PC-3 (cell line): ENCODE results near the gene DIP2B.

Source experiments
- EZH2 ChIP-seq: fragments of 300-600 bp; sonication (generic); IDR thresholded peaks from one replicate; pipeline ENCODE4 v1.6.1; 2017; ENCODE audit warnings: antibody characterized with exemption, mild to moderate bottlenecking, low read length; ENCODE audit not compliant: unreplicated experiment
- TF ChIP-seq, protein P1 (sequence below): fragments of 300-600 bp; sonication (generic); conservative IDR thresholded peaks from 2 replicates; pipeline ENCODE4 v1.5.1; 2017; ENCODE audit warnings: antibody characterized with exemption, low read depth, mild to moderate bottlenecking, low read length

DNA sequence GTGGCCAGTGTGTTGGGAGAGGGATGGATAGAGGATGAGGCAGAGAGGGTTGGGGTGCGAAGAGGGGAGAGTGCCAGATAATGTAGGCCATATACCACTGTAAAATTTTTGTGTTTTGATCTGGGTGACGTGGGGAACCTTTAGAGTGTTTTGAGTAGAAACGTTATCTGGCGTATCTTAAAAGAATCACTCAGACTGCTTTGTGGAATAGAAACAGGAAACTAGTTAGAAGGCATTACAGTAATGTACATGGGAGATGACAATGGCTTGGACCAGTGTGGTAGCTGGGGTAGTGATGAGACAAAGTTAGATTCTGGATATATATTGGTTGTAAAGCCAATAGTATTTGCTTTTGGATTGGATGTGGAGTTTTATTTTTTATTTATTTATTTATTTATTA, 279.7 kb downstream of the DIP2B start:
- TF ChIP-seq, protein P1, sequence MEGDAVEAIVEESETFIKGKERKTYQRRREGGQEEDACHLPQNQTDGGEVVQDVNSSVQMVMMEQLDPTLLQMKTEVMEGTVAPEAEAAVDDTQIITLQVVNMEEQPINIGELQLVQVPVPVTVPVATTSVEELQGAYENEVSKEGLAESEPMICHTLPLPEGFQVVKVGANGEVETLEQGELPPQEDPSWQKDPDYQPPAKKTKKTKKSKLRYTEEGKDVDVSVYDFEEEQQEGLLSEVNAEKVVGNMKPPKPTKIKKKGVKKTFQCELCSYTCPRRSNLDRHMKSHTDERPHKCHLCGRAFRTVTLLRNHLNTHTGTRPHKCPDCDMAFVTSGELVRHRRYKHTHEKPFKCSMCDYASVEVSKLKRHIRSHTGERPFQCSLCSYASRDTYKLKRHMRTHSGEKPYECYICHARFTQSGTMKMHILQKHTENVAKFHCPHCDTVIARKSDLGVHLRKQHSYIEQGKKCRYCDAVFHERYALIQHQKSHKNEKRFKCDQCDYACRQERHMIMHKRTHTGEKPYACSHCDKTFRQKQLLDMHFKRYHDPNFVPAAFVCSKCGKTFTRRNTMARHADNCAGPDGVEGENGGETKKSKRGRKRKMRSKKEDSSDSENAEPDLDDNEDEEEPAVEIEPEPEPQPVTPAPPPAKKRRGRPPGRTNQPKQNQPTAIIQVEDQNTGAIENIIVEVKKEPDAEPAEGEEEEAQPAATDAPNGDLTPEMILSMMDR, result no peak
- TF ChIP-seq EZH2, result no peak
